K562 (cell line): ENCODE data around the gene MPZL3. TPM values are rescaled to one million over a fixed set of nuclear protein-coding genes. Genes with fewer than 3 reads are reported as not detected.

Experiments used
- ATAC-seq: fragments of 200-7000 bp; cut with Tn5 transposase; 3 replicates; pipeline ENCODE4 v1.9.1; 2020; ENCODE audit warnings: moderate library complexity
- BruUV-seq: library from RNA; stranded (reverse); fragments of 400-500 nt; replicated peaks from 2 replicates; lab custom pipeline; 2021; lab: Mats Ljungman, UMichigan
- CTCF ChIA-PET: fragments of 300-600 bp; formaldehyde crosslinking; extraction: SDS; loops from one replicate; lab custom pipeline; 2021; ENCODE audit warnings: low intra/inter-chr PET ratio; lab: Yijun Ruan, JAX
- POLR2A ChIA-PET: fragments of 300-600, 350-650 bp; sonication (Branson Sonifier 250); formaldehyde crosslinking; extraction: SDS; loops from one replicate; lab custom pipeline; 2021; ENCODE audit warnings: antibody characterized with exemption, inconsistent platforms; lab: Yijun Ruan, JAX
- DNase-seq, 4 experiments: peaks; one replicate each; pipeline versions ENCODE4 v3.0.0 to v3.0.0-alpha.2; 2011 to 2018; ENCODE audit warnings: low spot score in 3 of 4, mixed read lengths in 3 of 4; ENCODE audit errors: extremely low read depth in 1 of 4
- FAIRE-seq: peaks from 2 replicates; lab custom pipeline; 2011; peaks lifted over from hg19 to GRCh38; lab: Jason Lieb, UNC
- H2AFZ ChIP-seq: 2 replicates; pipeline ENCODE4 v1.6.0; 2011; ENCODE audit warnings: low read depth, low read length, control low read depth, inconsistent platforms
- H3K27ac ChIP-seq: fragments of 200-600 bp; 3 replicates; pipeline ENCODE4 v1.8.0; 2011; ENCODE audit warnings: low read depth, mild to moderate bottlenecking, control low read depth, inconsistent platforms, low read length, moderate library complexity, mixed read lengths; ENCODE audit errors: extremely low read depth
- H3K27me3 ChIP-seq, 2 experiments: fragments of 300-600 bp in 1 of 2; 2 replicates in 1 of 2; 3 replicates in 1 of 2; pipeline versions ENCODE4 v1.6.0 to v1.8.0; 2011; ENCODE audit warnings: inconsistent platforms in 2 of 2, low read length in 2 of 2, mild to moderate bottlenecking in 1 of 2, mixed read lengths in 1 of 2, moderate library complexity in 1 of 2; ENCODE audit not compliant: control insufficient read depth in 2 of 2, insufficient read depth in 2 of 2
- H3K36me3 ChIP-seq: fragments of 300-600 bp; 3 replicates; pipeline ENCODE4 v1.8.0; 2011; ENCODE audit warnings: mild to moderate bottlenecking, low read length, inconsistent platforms; ENCODE audit not compliant: control insufficient read depth, insufficient read depth
- H3K4me1 ChIP-seq, 2 experiments: fragments of 200-600 bp in 1 of 2; replicated peaks in 1 of 2; 2 replicates in 1 of 2; 3 replicates in 1 of 2; pipeline versions ENCODE4 v1.5.1 to v1.8.0; 2011; ENCODE audit warnings: inconsistent platforms in 2 of 2, low read length in 2 of 2, mild to moderate bottlenecking in 1 of 2, mixed read lengths in 1 of 2, moderate library complexity in 1 of 2; ENCODE audit not compliant: control insufficient read depth in 2 of 2, insufficient read depth in 2 of 2
- H3K4me2 ChIP-seq: 2 replicates; pipeline ENCODE4 v1.6.1; 2011; ENCODE audit warnings: low read length, control low read depth, inconsistent platforms, mixed read lengths; ENCODE audit not compliant: insufficient read depth
- H3K4me3 ChIP-seq: fragments of 200-600 bp; sonication (generic), shearing (Covaris generic); 2 replicates; pipeline ENCODE4 v1.5.1; 2016; ENCODE audit warnings: control low read depth, inconsistent platforms
- H3K79me2 ChIP-seq: fragments of 200-600 bp; 3 replicates; pipeline ENCODE4 v1.8.0; 2011; ENCODE audit warnings: low read length, inconsistent platforms; ENCODE audit not compliant: control insufficient read depth, insufficient read depth
- H3K9ac ChIP-seq, 2 experiments: 2 replicates each; pipeline versions ENCODE4 v1.6.0 to v1.6.1; 2011; ENCODE audit warnings: low read depth in 2 of 2, low read length in 2 of 2, control low read depth in 1 of 2, inconsistent platforms in 1 of 2, mild to moderate bottlenecking in 1 of 2, mixed read lengths in 1 of 2; ENCODE audit not compliant: insufficient read depth in 1 of 2
- H3K9me1 ChIP-seq: one replicate; pipeline ENCODE4 v1.6.0; 2011; ENCODE audit warnings: inconsistent platforms, mild to moderate bottlenecking, low read length, moderate library complexity; ENCODE audit not compliant: control insufficient read depth, insufficient read depth
- H3K9me3 ChIP-seq: replicated peaks from 2 replicates; pipeline ENCODE4 v1.5.1; 2011; ENCODE audit warnings: low read depth, low read length, inconsistent platforms; ENCODE audit not compliant: control insufficient read depth, insufficient read depth
- H4K20me1 ChIP-seq: replicated peaks from 2 replicates; pipeline ENCODE4 v1.6.1; 2011; ENCODE audit warnings: low read length, inconsistent platforms, mixed read lengths; ENCODE audit not compliant: control insufficient read depth, insufficient read depth
- ATF7 ChIP-seq: fragments of 450-650 bp; IDR thresholded peaks from 2 replicates; pipeline ENCODE4 v1.7.1; 2014; ENCODE audit warnings: mild to moderate bottlenecking, moderate library complexity
- BCOR ChIP-seq: fragments of 450-650 bp; IDR thresholded peaks from 2 replicates; pipeline ENCODE4 v1.6.1; 2016
- EP400 ChIP-seq: fragments of 450-650 bp; IDR thresholded peaks from 2 replicates; pipeline ENCODE4 v1.6.1; 2017; ENCODE audit warnings: antibody characterized with exemption, mild to moderate bottlenecking, moderate library complexity
- HMG20B ChIP-seq: fragments of 250-450 bp; sonication (Bioruptor Pico); IDR thresholded peaks from 2 replicates; pipeline ENCODE4 v1.5.0; 2021; ENCODE audit warnings: mild to moderate bottlenecking
- IFI16 ChIP-seq: fragments of 250-450 bp; sonication (Bioruptor Pico); IDR thresholded peaks from 2 replicates; pipeline ENCODE4 v2.1.2; 2022; ENCODE audit warnings: mild to moderate bottlenecking, inconsistent platforms
- LARP7 ChIP-seq: fragments of 450-650 bp; IDR thresholded peaks from 2 replicates; pipeline ENCODE4 v1.6.1; 2016
- MCM7 ChIP-seq, 2 experiments: fragments of 450-650 bp; IDR thresholded peaks; 2 replicates each; pipeline ENCODE4 v1.6.1; 2016 to 2018
- MYNN ChIP-seq, 2 experiments: sonication (generic); formaldehyde crosslinking in 1 of 2; IDR thresholded peaks; 2 replicates each; pipeline versions ENCODE4 v1.5.0 to v1.6.1; 2016 to 2020; ENCODE audit warnings: antibody characterized with exemption in 1 of 2, missing genetic modification reagents in 1 of 2
- POLR2AphosphoS5 ChIP-seq: IDR thresholded peaks from 2 replicates; pipeline ENCODE4 v1.6.1; 2011; ENCODE audit warnings: mild to moderate bottlenecking, low read depth, low read length, moderate library complexity; ENCODE audit not compliant: control insufficient read depth, insufficient read depth
- RBM15 ChIP-seq: fragments of 200-400 bp; formaldehyde crosslinking; IDR thresholded peaks from 2 replicates; pipeline ENCODE4 v1.6.1; 2018; ENCODE audit warnings: mild to moderate bottlenecking, low read length, moderate library complexity; ENCODE audit not compliant: insufficient read depth
- SIRT6 ChIP-seq: IDR thresholded peaks from one replicate; pipeline ENCODE4 v1.6.1; 2012; ENCODE audit warnings: low read depth, mild to moderate bottlenecking, control low read depth, inconsistent platforms, low read length, moderate library complexity
- ZNF134 ChIP-seq: fragments of 250-450 bp; sonication (Bioruptor Pico); conservative IDR thresholded peaks from 2 replicates; pipeline ENCODE4 v1.4.0; 2020
- WGBS: fragments of 100-300 bp; shearing (Covaris generic); methylation state at CpG from one replicate; pipeline ENCODE4 v1.1.6; 2016; ENCODE audit warnings: low coverage, mixed read lengths; ENCODE audit not compliant: insufficient coverage; ENCODE audit errors: missing lambda C conversion rate; 5-methylcytosine and 5-hydroxymethylcytosine counted together
- in situ Hi-C: fragments of 300-500 bp; cut with MboI; formaldehyde crosslinking; loops from 4 replicates; pipeline ENCODE4 v1.15.0; 2018; ENCODE audit warnings: inconsistent platforms, mixed read lengths
- intact Hi-C: fragments of 100-400 bp; cut with micrococcal nuclease; formaldehyde crosslinking; loops from 2 replicates; pipeline ENCODE4 v1.14.2; 2022
- polyA plus RNA-seq, 8 experiments: library from polyadenylated mRNA; depleted of rRNA in 4 of 8; stranded (reverse) in 5 of 8; unstranded in 3 of 8; fragments of >200 nt; fragmentation: Nextera tagmentation in 2 of 8; fragmentation: Illumina TruSeq in 1 of 8; extraction: Ambion mirVana in 2 of 8; extraction: Trizol in 1 of 8; gene quantifications; 2 replicates each; pipeline versions ENCODE4 v1.2.1 to v1.2.3, GENCODE V29; 2011 to 2014; ENCODE audit warnings: inconsistent platforms in 1 of 8, missing spikeins in 1 of 8
- total RNA-seq, 7 experiments: library from RNA; depleted of rRNA in 6 of 7; stranded (reverse); fragments of >200 nt in 6 of 7; fragmentation: Illumina TruSeq in 2 of 7; extraction: Trizol in 2 of 7; gene quantifications; 2 replicates each; pipeline versions ENCODE4 v1.2.1 to v1.2.3, GENCODE V29; 2011 to 2021; ENCODE audit warnings: low replicate concordance in 1 of 7
- TF ChIP-seq, protein P1 (sequence below), 3 experiments: fragments of 200-800 bp in 1 of 3; sonication (Bioruptor generic) in 1 of 3; sonication (generic) in 1 of 3; formaldehyde crosslinking in 1 of 3; IDR thresholded peaks; 2 replicates each; pipeline versions ENCODE4 v1.6.1 to v1.8.0; 2016 to 2022; ENCODE audit warnings: mild to moderate bottlenecking in 2 of 3, missing compliant biosample characterization in 2 of 3, missing genetic modification characterization in 2 of 3, missing genetic modification reagents in 1 of 3

Gene MPZL3
- total and polyA plus RNA-seq, 9 of the 15 experiments (the other 6 are each of a cell fraction or from before 2014, with no cell fraction given), result 0.97 to 2.9 (median 1.6) TPM

DNA sequence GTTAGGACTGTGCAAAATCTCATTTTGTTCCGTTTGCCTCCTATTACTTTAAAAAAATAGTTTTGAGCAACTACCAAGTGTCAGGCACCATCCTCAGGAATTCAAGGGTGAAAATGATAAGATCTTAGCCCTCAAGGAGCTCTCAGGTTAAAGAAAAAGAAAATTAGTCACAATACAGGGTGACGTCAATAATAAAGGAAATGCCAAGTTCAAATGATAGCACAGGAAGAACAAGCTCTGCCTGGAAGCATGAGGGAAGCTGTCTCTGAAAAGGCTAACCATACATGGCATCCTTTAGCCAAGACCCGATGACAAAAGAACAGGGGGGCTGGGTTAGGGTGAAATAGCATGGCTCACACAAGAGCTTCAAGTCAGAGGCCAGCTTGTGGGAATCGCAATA lies 23.0 kb upstream of the MPZL3 start:
- H3K9ac ChIP-seq, result no peak overlapping the region
- H3K4me2 ChIP-seq, result no peak overlapping the region
- POLR2A ChIA-PET, result no interaction called here
- no peaks in the 10 kb centered on the region for H3K36me3 ChIP-seq
- H3K27ac ChIP-seq, result no peak overlapping the region
- H3K9me1 ChIP-seq, result no peaks in the 10 kb centered on the region
- H3K9me3 ChIP-seq, result no peaks in the 10 kb centered on the region
- WGBS, result 0% methylated on average over 4 of the region's 4 CpGs
- ATAC-seq (no peak), FAIRE-seq (no peak), DNase-seq (no peak)
- no peaks in the 10 kb centered on the region for H3K79me2 ChIP-seq
- intact Hi-C loops, result no loop called here
- no TSS peak for BruUV-seq
- CTCF ChIA-PET, result no interaction called here
- peaks cover 7 to 13% of the 10 kb centered on the region in 2 experiments; a peak in 4 of 5 replicates for H3K27me3 ChIP-seq
- in situ Hi-C loops, result no loop called here
- H3K4me1 ChIP-seq, result no peaks in the 10 kb centered on the region
- no peak overlapping the region for H2AFZ ChIP-seq
- TF ChIP-seq HMG20B (CRISPR knock-in tag), result no peak
- TF ChIP-seq ATF7, result 0 out of 2 replicates have a peak, but pooled peaks have one; percentile 25
- TF ChIP-seq, all 486 proteins: peak for 1
- H3K4me3 ChIP-seq, result no peak overlapping the region
- H4K20me1 ChIP-seq, result no peaks in the 10 kb centered on the region

DNA sequence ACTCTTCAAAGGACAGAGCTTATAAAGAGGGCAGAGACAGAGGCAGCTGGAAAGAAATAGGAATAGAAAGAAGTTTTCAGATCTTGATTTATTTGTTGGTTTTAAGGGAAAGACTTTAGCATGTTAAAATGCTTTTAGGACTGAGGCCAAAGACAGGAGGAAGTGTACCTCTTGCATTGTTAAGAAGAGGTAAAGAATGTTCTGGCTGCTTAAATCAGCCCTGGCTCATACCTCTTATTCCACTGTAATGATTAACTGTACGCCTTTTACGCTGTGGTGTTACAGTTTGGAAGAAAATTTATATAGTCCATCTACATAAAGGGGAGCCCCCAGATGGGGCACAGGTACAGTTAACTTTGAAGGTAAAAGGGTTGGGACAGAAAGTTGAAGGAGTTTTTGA lies 22.0 kb upstream of the MPZL3 start:
- H3K4me3 ChIP-seq, result no peak overlapping the region
- ChIA-PET POLR2A (interaction anchor here (0.7 kb wide), 1 partner anchor 317 kb away, joined by 3 read pairs; no protein-coding TSS in a partner anchor), CTCF (no interaction called here)
- no peak for TF ChIP-seq IFI16 (CRISPR knock-in tag)
- no peak for TF ChIP-seq SIRT6
- no peak for TF ChIP-seq LARP7
- no peak for TF ChIP-seq MCM7 (IDR thresholded peaks at IDR 0.05)
- no peak for TF ChIP-seq ZNF134 (CRISPR knock-in tag)
- no peak for TF ChIP-seq BCOR
- TF ChIP-seq EP400, result no peak
- TF ChIP-seq POLR2AphosphoS5, result no peak
- TF ChIP-seq RBM15, result no peak
- TF ChIP-seq, protein P1, sequence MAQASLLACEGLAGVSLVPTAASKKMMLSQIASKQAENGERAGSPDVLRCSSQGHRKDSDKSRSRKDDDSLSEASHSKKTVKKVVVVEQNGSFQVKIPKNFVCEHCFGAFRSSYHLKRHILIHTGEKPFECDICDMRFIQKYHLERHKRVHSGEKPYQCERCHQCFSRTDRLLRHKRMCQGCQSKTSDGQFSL (CRISPR knock-in tag; IDR thresholded peaks at IDR 0.05), result no peak
- TF ChIP-seq, protein P1 (tag; IDR thresholded peaks at IDR 0.05), result no peak
- no peak for TF ChIP-seq MYNN (IDR thresholded peaks at IDR 0.05)
- no peak for TF ChIP-seq MYNN (CRISPR knock-in tag; IDR thresholded peaks at IDR 0.05)
- BruUV-seq, result no TSS peak
- H3K4me1 ChIP-seq, result no peaks in the 10 kb centered on the region
- intact Hi-C loops (no loop called here), in situ Hi-C loops (no loop called here)
- H3K36me3 ChIP-seq, result no peaks in the 10 kb centered on the region
- no peaks in the 10 kb centered on the region for H3K79me2 ChIP-seq
- no peaks in the 10 kb centered on the region for H3K9me3 ChIP-seq
- no peak overlapping the region for H2AFZ ChIP-seq
- H4K20me1 ChIP-seq, result no peaks in the 10 kb centered on the region
- 11% methylated on average over 2 of the region's 2 CpGs for WGBS
- FAIRE-seq (no peak), DNase-seq (no peak), ATAC-seq (no peak)
- no peak overlapping the region for H3K9ac ChIP-seq
- no peaks in the 10 kb centered on the region for H3K9me1 ChIP-seq
- no peak overlapping the region for H3K4me2 ChIP-seq
- no peak overlapping the region for H3K27ac ChIP-seq
- H3K27me3 ChIP-seq, result peaks cover 7 to 21% of the 10 kb centered on the region in 2 experiments; a peak in 4 of 5 replicates
